Memory B cell (primary cell): ENCODE results near the gene OBSCN.

Source experiments
- ATAC-seq: fragments of 150-1000 bp; cut with Tn5 transposase; 2 replicates; pipeline ENCODE4 v1.10.0; 2021; ENCODE audit warnings: low read depth, mild to moderate bottlenecking, moderate library complexity
- DNase-seq, 2 donors: peaks; one replicate each; pipeline ENCODE4 v3.0.0; 2022; ENCODE audit warnings: low spot score in 2 of 2
- H3K27ac Mint-ChIP-seq: one replicate; pipeline ENCODE4 v1.8.0; 2022; ENCODE audit warnings: mild to moderate bottlenecking, moderate library complexity, mixed read lengths
- H3K27me3 Mint-ChIP-seq: one replicate; pipeline ENCODE4 v1.8.0; 2022; ENCODE audit warnings: mixed read lengths
- H3K36me3 Mint-ChIP-seq: one replicate; pipeline ENCODE4 v1.8.0; 2022; ENCODE audit warnings: mild to moderate bottlenecking, mixed read lengths
- H3K4me1 Mint-ChIP-seq: one replicate; pipeline ENCODE4 v1.8.0; 2022; ENCODE audit warnings: mixed read lengths
- H3K4me3 Mint-ChIP-seq: one replicate; pipeline ENCODE4 v1.8.0; 2022; ENCODE audit warnings: mild to moderate bottlenecking, moderate library complexity, mixed read lengths
- H3K9me3 Mint-ChIP-seq: one replicate; pipeline ENCODE4 v1.8.0; 2022; ENCODE audit warnings: mixed read lengths

The OBSCN gene

GRCh38 chr1:228373681-228374571, 166.1 kb downstream of the OBSCN start:
- H3K27me3 Mint-ChIP-seq = peaks cover 15% of the 10 kb centered on the region
- DNase-seq = no peak
- no peak for ATAC-seq
- H3K27ac Mint-ChIP-seq = no peak overlapping the region
- no peaks in the 10 kb centered on the region for H3K9me3 Mint-ChIP-seq
- no peaks in the 10 kb centered on the region for H3K36me3 Mint-ChIP-seq
- peaks cover 4% of the 10 kb centered on the region for H3K4me1 Mint-ChIP-seq
- H3K4me3 Mint-ChIP-seq = no peak overlapping the region

- no peak for DNase-seq
- Mint-ChIP-seq H3K27ac (no peak overlapping the region), H3K27me3 (peaks cover 17% of the 10 kb centered on the region), H3K4me3 (no peak overlapping the region), H3K9me3 (no peaks in the 10 kb centered on the region), H3K4me1 (peaks cover 7% of the 10 kb centered on the region), H3K36me3 (no peaks in the 10 kb centered on the region)
- ATAC-seq = no peak
Measured at GRCh38 chr1:228374711-228375577, 167.1 kb downstream of the OBSCN start.

GRCh38 chr1:228375578-228376261, 167.9 kb downstream of the OBSCN start:
- no peak overlapping the region for H3K4me3 Mint-ChIP-seq
- peaks cover 20% of the 10 kb centered on the region for H3K27me3 Mint-ChIP-seq
- no peak for DNase-seq
- no peaks in the 10 kb centered on the region for H3K36me3 Mint-ChIP-seq
- peaks cover 7% of the 10 kb centered on the region for H3K4me1 Mint-ChIP-seq
- no peaks in the 10 kb centered on the region for H3K9me3 Mint-ChIP-seq
- ATAC-seq = no peak
- no peak overlapping the region for H3K27ac Mint-ChIP-seq

GRCh38 chr1:228376262-228376628, 168.4 kb downstream of the OBSCN start:
- Mint-ChIP-seq H3K4me1 (peaks cover 7% of the 10 kb centered on the region), H3K4me3 (no peak overlapping the region), H3K36me3 (no peaks in the 10 kb centered on the region), H3K9me3 (no peaks in the 10 kb centered on the region), H3K27ac (no peak overlapping the region), H3K27me3 (peaks cover 20% of the 10 kb centered on the region)
- no peak for DNase-seq
- ATAC-seq = no peak

- Mint-ChIP-seq H3K27me3 (peaks cover 20% of the 10 kb centered on the region), H3K27ac (no peak overlapping the region), H3K4me3 (no peak overlapping the region), H3K36me3 (no peaks in the 10 kb centered on the region), H3K9me3 (no peaks in the 10 kb centered on the region), H3K4me1 (peaks cover 7% of the 10 kb centered on the region)
- ATAC-seq (no peak), DNase-seq (no peak)
Measured at GRCh38 chr1:228376651-228377631, 169.1 kb downstream of the OBSCN start.

GRCh38 chr1:228377664-228378089, 169.8 kb downstream of the OBSCN start:
- Mint-ChIP-seq H3K27ac (no peak overlapping the region), H3K9me3 (no peaks in the 10 kb centered on the region), H3K27me3 (peaks cover 23% of the 10 kb centered on the region), H3K4me3 (no peak overlapping the region), H3K4me1 (peaks cover 7% of the 10 kb centered on the region), H3K36me3 (no peaks in the 10 kb centered on the region)
- ATAC-seq = no peak
- DNase-seq = no peak

- Mint-ChIP-seq H3K4me3 (peak overlapping the region; percentile 70), H3K36me3 (no peaks in the 10 kb centered on the region), H3K9me3 (no peaks in the 10 kb centered on the region), H3K27me3 (peaks cover 22% of the 10 kb centered on the region), H3K27ac (no peak overlapping the region), H3K4me1 (peaks cover 7% of the 10 kb centered on the region)
- DNase-seq (no peak), ATAC-seq (peak; percentile 37)
Measured at GRCh38 chr1:228378090-228378872, 170.4 kb downstream of the OBSCN start.

- no peak for ATAC-seq
- DNase-seq = no peak
- H3K27me3 Mint-ChIP-seq = peaks cover 19% of the 10 kb centered on the region
- H3K9me3 Mint-ChIP-seq = no peaks in the 10 kb centered on the region
- H3K27ac Mint-ChIP-seq = no peak overlapping the region
- H3K4me1 Mint-ChIP-seq = peaks cover 7% of the 10 kb centered on the region
- H3K36me3 Mint-ChIP-seq = no peaks in the 10 kb centered on the region
- H3K4me3 Mint-ChIP-seq = peak overlapping the region; percentile 70
Measured at GRCh38 chr1:228378873-228379460, 171.1 kb downstream of the OBSCN start.

GRCh38 chr1:228379666-228380065, 171.8 kb downstream of the OBSCN start:
- no peak overlapping the region for H3K4me3 Mint-ChIP-seq

GRCh38 chr1:228381356-228381755, 173.5 kb downstream of the OBSCN start:
- no peak for ATAC-seq
- H3K4me3 Mint-ChIP-seq = no peak overlapping the region

More at GRCh38 chr1:228379666-228380065, 171.8 kb downstream of the OBSCN start:
- no peaks in the 10 kb centered on the region for H3K36me3 Mint-ChIP-seq
- H3K27me3 Mint-ChIP-seq = peaks cover 19% of the 10 kb centered on the region
- H3K4me1 Mint-ChIP-seq = peaks cover 7% of the 10 kb centered on the region
- no peaks in the 10 kb centered on the region for H3K9me3 Mint-ChIP-seq
- DNase-seq (no peak), ATAC-seq (no peak)
- no peak overlapping the region for H3K27ac Mint-ChIP-seq

GRCh38 chr1:228383773-228384172, 175.9 kb downstream of the OBSCN start:
- H3K4me1 Mint-ChIP-seq = peaks cover 4% of the 10 kb centered on the region
- ATAC-seq = no peak
- peaks cover 2% of the 10 kb centered on the region for H3K36me3 Mint-ChIP-seq
- H3K9me3 Mint-ChIP-seq = no peaks in the 10 kb centered on the region
- H3K4me3 Mint-ChIP-seq = no peak overlapping the region
- DNase-seq = no peak
- no peak overlapping the region for H3K27ac Mint-ChIP-seq
- H3K27me3 Mint-ChIP-seq = peaks cover 10% of the 10 kb centered on the region

More at GRCh38 chr1:228381356-228381755, 173.5 kb downstream of the OBSCN start:
- no peak for DNase-seq
- Mint-ChIP-seq H3K4me1 (peaks cover 7% of the 10 kb centered on the region), H3K36me3 (peaks cover 2% of the 10 kb centered on the region), H3K27ac (no peak overlapping the region), H3K27me3 (peaks cover 16% of the 10 kb centered on the region), H3K9me3 (no peaks in the 10 kb centered on the region)

GRCh38 chr1:228385232-228385631, 177.4 kb downstream of the OBSCN start:
- H3K4me1 Mint-ChIP-seq = no peaks in the 10 kb centered on the region
- no peak overlapping the region for H3K27ac Mint-ChIP-seq
- H3K9me3 Mint-ChIP-seq = no peaks in the 10 kb centered on the region
- DNase-seq = no peak
- peaks cover 2% of the 10 kb centered on the region for H3K36me3 Mint-ChIP-seq
- H3K4me3 Mint-ChIP-seq = no peak overlapping the region
- no peak for ATAC-seq
- peaks cover 5% of the 10 kb centered on the region for H3K27me3 Mint-ChIP-seq
